Ishikawa (cell line): ENCODE measurements around the gene EXOG.

Experiments used
- CEBPB ChIP-seq: IDR thresholded peaks from 2 replicates; pipeline ENCODE4 v1.6.1; 2012
- CREB1 ChIP-seq: IDR thresholded peaks from 2 replicates; pipeline ENCODE4 v1.6.1; 2012; ENCODE audit warnings: low read depth
- EGR1 ChIP-seq: IDR thresholded peaks from 2 replicates; pipeline ENCODE4 v1.6.1; 2012
- EP300 ChIP-seq: IDR thresholded peaks from 2 replicates; pipeline ENCODE4 v1.6.1; 2012; ENCODE audit warnings: borderline replicate concordance
- FOXM1 ChIP-seq: IDR thresholded peaks from 2 replicates; pipeline ENCODE4 v1.6.1; 2012; ENCODE audit warnings: low read depth, borderline replicate concordance
- NFIC ChIP-seq: IDR thresholded peaks from 2 replicates; pipeline ENCODE4 v1.6.1; 2012
- RAD21 ChIP-seq: IDR thresholded peaks from 2 replicates; pipeline ENCODE4 v1.6.1; 2012; ENCODE audit warnings: low read depth
- TAF1 ChIP-seq: IDR thresholded peaks from 2 replicates; pipeline ENCODE4 v1.6.1; 2012; ENCODE audit warnings: low read depth, mild to moderate bottlenecking
- TCF12 ChIP-seq: IDR thresholded peaks from 2 replicates; pipeline ENCODE4 v1.6.1; 2012; ENCODE audit warnings: low read depth
- TEAD4 ChIP-seq: IDR thresholded peaks from 2 replicates; pipeline ENCODE4 v1.6.1; 2012
- YY1 ChIP-seq: IDR thresholded peaks from 2 replicates; pipeline ENCODE4 v1.6.1; 2012; ENCODE audit warnings: low read depth
- ZBTB7A ChIP-seq: IDR thresholded peaks from 2 replicates; pipeline ENCODE4 v1.6.1; 2012; ENCODE audit warnings: low read depth
- TF ChIP-seq, protein P1 (sequence below): IDR thresholded peaks from 2 replicates; pipeline ENCODE4 v1.6.1; 2012
- TF ChIP-seq, protein P2 (sequence below): IDR thresholded peaks from 2 replicates; pipeline ENCODE4 v1.6.1; 2012
- TF ChIP-seq, protein P3 (sequence below): IDR thresholded peaks from 2 replicates; pipeline ENCODE4 v1.6.1; 2012; ENCODE audit warnings: low read depth, mild to moderate bottlenecking

EXOG gene

DNA sequence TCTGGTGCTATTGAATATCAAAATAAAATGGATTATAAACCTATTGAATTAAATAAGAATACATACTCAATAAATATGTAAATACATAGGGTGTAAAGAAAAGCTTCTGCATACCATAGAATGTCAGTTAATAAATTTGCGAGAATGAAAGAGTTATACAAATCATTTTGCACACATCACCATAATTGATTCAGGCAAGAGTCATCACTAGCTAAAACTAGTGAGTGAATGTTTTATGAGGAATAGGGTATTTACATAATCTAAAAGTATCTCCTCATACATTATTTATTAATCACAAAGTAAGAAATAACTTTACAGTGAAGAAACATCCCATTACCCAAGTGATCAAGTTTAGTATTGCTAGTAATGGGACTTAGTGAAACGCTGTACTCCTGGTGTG is 13.6 kb downstream of the EXOG start:
- TF ChIP-seq ZBTB7A, result no peak
- TF ChIP-seq FOXM1, result no peak
- TF ChIP-seq NFIC, result no peak
- no peak for TF ChIP-seq TAF1
- TF ChIP-seq TEAD4, result no peak
- TF ChIP-seq, protein P1, sequence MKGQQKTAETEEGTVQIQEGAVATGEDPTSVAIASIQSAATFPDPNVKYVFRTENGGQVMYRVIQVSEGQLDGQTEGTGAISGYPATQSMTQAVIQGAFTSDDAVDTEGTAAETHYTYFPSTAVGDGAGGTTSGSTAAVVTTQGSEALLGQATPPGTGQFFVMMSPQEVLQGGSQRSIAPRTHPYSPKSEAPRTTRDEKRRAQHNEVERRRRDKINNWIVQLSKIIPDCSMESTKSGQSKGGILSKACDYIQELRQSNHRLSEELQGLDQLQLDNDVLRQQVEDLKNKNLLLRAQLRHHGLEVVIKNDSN, result no peak
- TF ChIP-seq CREB1, result no peak
- TF ChIP-seq CEBPB, result no peak
- TF ChIP-seq TCF12, result no peak
- TF ChIP-seq EGR1, result no peak
- no peak for TF ChIP-seq YY1
- TF ChIP-seq EP300, result no peak
- no peak for TF ChIP-seq RAD21
- TF ChIP-seq, protein P2, sequence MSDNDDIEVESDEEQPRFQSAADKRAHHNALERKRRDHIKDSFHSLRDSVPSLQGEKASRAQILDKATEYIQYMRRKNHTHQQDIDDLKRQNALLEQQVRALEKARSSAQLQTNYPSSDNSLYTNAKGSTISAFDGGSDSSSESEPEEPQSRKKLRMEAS, result no peak
- TF ChIP-seq, protein P3, sequence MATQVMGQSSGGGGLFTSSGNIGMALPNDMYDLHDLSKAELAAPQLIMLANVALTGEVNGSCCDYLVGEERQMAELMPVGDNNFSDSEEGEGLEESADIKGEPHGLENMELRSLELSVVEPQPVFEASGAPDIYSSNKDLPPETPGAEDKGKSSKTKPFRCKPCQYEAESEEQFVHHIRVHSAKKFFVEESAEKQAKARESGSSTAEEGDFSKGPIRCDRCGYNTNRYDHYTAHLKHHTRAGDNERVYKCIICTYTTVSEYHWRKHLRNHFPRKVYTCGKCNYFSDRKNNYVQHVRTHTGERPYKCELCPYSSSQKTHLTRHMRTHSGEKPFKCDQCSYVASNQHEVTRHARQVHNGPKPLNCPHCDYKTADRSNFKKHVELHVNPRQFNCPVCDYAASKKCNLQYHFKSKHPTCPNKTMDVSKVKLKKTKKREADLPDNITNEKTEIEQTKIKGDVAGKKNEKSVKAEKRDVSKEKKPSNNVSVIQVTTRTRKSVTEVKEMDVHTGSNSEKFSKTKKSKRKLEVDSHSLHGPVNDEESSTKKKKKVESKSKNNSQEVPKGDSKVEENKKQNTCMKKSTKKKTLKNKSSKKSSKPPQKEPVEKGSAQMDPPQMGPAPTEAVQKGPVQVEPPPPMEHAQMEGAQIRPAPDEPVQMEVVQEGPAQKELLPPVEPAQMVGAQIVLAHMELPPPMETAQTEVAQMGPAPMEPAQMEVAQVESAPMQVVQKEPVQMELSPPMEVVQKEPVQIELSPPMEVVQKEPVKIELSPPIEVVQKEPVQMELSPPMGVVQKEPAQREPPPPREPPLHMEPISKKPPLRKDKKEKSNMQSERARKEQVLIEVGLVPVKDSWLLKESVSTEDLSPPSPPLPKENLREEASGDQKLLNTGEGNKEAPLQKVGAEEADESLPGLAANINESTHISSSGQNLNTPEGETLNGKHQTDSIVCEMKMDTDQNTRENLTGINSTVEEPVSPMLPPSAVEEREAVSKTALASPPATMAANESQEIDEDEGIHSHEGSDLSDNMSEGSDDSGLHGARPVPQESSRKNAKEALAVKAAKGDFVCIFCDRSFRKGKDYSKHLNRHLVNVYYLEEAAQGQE, result no peak

DNA sequence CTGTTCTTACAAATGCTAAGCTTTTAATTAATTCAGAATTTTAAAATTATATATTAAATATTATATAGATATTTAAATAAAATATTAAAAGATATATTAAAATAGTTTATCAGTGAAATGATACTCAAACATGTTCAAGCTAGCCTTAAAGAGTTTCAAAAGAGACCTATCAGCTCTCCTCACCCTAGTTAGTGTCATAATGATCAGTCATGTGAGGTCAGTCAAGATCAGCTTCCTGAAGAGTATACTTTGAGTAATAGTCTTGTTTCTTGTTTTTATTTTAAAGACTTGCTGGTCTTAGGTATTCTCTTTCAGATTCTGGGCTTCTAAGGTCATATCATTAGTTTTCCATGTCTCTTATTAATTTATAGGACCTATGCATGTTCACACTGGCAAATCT is 14.5 kb downstream of the EXOG start:
- no peak for TF ChIP-seq EP300
- no peak for TF ChIP-seq ZBTB7A

DNA sequence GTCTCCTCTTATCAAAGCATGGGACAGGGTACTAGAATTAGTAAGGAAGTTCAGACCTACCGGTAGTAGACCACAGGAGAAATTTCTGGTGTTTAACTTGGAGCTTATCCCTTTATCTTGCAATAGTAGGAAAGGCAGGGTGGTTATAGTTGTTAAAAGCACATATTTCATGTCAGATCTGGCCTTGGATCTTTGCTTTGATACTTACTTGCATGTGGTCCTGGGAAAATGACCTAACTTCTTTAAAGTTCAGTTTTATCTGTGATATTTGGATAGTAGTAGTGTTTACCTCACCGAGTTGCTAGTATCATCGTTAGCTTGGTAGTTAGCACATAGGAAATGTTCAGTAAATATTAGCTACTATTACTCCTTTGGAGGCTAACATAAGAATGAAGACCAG is 15.4 kb downstream of the EXOG start:
- TF ChIP-seq TAF1 (no peak), ZBTB7A (no peak), NFIC (no peak), CEBPB (no peak), EP300 (no peak), TCF12 (no peak), FOXM1 (no peak)
- TF ChIP-seq, protein P2, result no peak

DNA sequence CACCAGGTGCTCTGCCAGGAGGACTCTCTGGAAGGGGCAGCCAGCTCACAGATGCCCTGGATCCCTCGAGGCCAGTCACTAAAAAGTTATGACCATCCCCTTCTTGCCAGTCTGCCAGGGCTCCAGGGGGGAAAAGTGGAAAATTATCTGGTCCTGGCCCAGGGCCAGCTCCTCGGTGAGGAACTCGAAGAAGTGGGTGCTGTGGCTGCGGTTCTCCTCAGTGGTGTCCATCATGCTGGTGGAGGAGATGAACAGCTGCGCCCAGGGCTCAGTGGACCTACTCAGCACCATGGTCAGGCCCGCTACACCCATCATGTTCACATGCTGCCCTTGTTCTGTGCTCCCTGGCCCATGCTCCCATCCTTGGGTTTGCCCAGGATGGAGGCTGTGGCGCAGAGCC is 19.2 kb downstream of the EXOG start:
- TF ChIP-seq, protein P2, result no peak

DNA sequence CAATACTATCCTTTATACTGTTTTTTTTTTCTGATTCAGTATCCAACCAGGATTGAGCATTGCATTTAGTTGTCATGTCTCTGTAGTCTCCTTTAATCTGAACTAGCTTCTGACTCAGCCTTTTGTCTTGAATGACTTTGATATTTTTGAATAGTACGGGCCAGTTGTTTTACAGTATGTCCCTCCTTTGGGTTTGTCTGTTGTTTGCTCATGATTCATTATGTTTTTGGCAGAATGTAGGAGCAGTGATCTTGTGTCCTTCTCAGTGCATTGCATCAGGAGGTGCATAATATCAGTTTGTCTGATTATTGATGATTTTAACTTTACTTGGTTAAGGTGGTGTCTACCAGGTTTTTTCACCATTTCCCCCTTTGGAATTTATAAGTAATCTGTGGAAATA is 20.5 kb downstream of the EXOG start:
- TF ChIP-seq TCF12 (no peak), FOXM1 (no peak), RAD21 (no peak), TAF1 (no peak), EP300 (no peak), EGR1 (no peak), NFIC (no peak), CEBPB (no peak), CREB1 (no peak)
- TF ChIP-seq, protein P1, result no peak
- TF ChIP-seq, protein P3, result no peak
- TF ChIP-seq, protein P2, result no peak

DNA sequence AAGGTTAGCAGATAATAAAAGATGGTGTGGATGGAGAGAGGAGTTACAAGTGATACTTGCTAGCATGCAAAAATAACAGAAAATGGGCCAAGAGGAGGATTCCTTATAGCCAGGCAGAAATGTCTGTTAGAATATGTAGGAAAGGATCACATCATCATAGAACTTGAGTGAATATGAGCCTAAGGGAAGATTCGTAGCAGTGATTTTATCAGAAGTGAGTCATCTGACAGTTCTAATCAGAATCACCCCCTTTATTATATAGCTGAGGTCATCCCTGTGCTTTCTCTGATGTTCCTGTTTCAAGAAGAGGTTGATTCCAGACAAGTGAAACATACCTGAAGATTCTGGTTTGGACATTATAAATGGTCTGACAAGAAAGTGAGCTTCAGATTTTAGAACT is 22.9 kb downstream of the EXOG start:
- TF ChIP-seq, protein P3, result no peak
- TF ChIP-seq ZBTB7A (no peak), EGR1 (no peak), EP300 (no peak), CREB1 (no peak), TEAD4 (no peak), YY1 (no peak), RAD21 (no peak), NFIC (no peak), TAF1 (no peak), TCF12 (no peak)
